Hematopoietic multipotent progenitor cell treated with erythropoietin and hydrocortisone succinate and interleukin-3 and kit ligand, for 17 days (in vitro differentiated cells): ENCODE data around the gene GRK2.

Experiments
- DNase-seq: peaks from one replicate; pipeline ENCODE4 v3.0.0-alpha.2; 2015; ENCODE audit warnings: low spot score

GRK2 gene

DNA sequence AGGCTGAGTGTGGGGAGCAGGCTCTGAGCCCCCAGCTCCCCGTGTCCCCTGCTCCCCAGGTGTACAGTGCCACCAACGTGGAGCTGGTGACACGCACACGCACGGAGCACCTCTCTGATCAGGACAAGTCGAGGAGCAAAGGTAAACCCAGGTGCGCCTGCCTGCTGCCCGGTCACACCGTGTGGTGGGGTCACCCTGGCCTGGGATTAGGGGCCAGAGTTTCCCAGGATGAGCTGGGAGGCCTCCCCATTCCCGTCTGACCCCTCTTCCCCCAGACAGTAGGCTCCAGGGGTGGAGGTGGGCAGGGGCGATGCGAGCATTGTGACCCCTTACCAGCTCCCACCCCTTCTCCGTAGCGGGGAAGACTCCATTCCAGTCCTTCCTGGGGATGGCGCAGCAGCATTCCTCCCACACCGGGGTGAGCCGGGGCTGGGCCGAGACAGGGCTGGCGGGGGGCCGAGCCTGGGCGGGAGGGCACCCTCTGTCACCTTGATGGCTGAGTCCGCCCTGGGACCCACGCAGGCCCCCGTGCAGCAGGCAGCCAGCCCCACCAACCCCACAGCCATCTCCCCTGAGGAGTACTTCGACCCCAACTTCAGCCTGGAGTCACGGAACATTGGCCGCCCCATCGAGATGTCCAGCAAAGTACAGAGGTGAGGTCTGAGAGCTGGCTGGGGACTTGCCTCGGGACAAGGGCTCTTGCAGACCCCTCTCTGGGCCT lies 33.4 kb downstream of the GRK2 start:
- DNase-seq = no peak

DNA sequence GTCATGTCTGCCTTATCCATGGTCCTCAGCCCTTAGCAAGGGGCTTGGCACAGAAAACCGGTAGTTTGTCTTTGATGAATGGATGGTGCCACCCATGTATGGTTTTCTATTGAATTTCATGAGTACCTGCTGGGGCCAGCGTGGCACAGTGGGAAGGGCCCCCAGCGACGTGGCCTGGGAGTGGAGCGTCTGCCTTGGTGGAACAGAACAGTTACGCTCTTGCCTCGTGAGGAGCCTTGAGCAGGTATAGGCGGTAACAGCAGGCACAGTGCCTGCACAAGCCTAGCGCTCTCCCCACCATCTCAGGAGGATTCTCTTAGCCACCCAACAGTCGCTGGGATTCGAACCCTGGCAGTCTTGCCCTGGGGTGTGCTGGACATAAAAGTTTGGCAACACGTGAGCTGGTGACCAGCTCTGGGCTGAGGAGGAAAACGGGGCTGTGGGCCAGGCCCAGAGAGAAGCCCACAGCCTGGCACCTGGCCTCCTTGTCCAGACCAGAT lies 34.0 kb downstream of the GRK2 start:
- DNase-seq = no peak

DNA sequence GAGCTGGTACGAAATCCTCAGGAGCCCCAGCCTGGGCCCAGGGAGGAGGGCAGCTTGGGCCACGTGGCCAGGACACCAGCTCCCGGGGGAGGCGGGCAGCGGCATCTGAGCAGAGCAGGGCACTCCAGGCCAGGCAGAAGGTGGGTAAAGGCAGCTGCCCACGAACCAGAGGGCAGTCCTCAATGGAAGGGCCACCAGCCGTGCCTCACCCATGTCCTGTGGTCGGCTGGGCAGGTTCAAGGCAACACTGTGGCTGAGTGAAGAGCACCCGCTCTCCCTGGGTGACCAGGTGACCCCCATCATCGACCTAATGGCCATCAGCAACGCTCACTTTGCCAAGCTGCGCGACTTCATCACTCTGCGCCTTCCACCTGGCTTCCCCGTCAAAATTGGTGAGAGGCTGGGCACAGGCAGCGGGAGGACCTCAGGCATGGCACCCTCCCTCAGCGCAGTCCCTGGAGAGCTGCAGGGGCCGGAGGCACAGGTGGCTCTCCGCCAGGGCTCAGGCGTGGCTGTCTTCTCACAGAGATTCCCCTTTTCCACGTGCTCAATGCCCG lies 34.6 kb downstream of the GRK2 start:
- no peak for DNase-seq

DNA sequence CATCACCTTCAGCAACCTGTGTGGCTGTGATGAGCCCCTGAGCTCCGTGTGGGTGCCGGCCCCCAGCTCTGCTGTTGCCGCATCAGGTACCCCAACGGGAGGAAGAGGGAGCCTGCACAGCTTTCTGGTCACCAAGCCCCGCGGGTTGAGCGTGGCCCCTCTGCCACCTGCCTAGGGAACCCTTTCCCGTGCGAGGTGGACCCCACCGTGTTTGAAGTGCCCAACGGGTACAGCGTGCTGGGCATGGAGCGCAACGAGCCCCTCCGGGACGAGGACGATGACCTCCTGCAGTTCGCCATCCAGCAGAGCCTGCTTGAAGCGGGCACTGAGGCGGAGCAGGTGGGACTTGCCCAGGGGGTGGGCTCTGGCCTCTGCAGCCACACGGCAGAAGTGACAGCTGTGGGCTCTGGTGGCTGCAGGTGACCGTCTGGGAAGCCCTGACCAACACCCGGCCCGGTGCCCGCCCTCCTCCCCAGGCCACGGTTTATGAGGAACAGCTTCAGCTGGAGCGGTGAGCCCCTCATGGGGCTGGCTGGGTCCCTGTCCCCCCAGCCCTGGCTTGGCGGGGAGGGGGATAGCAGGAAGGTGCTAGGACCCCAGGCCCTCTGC lies 35.1 kb downstream of the GRK2 start:
- DNase-seq = no peak

DNA sequence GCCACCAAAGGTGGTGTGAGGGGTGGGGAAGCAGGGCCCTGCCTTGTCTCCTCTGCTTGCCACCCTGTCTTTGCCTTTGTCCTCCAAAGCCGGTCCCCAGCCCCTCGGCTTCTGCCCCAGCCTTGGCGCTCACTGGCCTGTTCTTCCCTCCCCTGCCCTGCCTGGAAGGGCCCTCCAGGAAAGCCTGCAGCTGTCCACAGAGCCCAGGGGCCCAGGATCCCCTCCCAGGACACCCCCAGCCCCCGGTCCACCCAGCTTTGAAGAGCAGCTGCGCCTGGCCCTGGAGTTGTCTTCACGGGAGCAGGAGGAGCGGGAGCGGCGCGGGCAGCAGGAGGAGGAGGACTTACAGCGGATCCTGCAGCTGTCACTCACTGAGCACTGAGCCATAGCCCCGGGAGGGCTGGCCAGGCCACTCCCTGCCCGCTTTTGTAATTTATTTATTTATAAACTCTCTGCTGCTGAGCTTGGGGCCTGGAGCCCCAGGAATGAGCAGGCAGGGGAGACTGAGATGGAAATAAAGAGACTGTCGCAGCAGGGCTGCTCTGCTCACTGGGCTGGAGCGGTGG lies 35.8 kb downstream of the GRK2 start:
- DNase-seq = no peak

DNA sequence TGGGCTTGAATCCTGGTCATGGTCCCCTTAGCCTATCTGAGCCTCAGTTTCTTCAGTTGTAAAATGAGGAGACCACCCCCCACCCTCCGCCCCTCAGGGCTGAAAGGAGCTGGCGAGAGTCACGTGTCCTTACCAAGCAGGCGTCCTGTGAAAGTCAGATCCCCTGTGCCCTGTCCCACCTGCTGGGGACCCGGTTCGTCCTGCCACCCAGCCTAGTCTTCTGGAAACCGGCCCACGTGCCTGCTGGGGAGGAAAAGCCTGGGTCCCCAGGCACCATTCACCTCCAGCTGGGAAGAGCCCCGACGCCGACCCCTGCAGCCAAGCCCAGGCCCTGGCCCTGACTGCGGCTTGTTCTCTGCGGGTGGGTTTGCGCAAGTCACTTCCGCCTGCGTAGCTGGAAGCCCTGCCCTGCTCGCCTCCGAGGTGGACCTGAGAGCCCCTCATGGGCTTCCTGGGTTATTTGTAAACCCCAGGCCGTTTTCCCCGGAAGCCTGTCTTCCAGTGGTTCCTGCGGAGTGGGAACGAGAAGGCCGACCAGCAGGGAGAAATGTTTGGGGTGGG lies 36.4 kb downstream of the GRK2 start:
- no peak for DNase-seq

DNA sequence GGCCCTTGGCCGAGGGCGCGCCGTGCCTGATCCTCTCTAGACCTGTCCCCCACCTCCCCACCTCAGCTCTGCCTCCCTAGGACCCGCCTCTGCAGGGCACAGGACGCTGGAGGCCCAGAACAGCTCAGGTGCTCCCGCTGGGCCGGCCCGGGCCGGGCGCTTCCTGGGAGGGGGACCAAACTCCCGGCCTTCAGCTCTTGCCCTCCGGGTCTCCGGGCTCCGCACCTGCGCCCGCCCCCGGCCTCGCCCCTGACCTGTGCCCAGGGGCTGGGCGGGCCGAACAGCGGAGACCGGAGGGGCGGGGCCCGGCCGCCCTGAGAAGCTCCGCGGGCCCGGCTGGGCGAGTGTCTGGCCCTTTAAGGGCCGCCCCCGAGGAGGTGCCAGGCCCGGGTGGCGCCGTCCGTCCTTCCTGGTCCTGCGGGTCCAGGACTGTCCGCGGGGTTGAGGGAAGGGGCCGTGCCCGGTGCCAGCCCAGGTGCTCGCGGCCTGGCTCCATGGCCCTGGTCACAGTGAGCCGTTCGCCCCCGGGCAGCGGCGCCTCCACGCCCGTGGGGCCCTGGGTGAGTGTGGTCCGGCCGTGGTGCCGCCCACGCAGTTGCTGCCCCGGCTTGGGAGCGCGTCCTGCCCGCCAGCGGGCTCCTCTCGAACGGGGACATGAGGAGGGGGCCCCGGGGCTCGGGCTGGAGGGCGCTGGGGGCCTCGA lies 37.0 kb downstream of the GRK2 start, which contains the start of gene SSH3:
TSS of gene SSH3 (plus strand) at position 399 of the 703 bp plus-strand sequence. CDS start at position 495, 96 bp downstream.
- peak; percentile 55 for DNase-seq

DNA sequence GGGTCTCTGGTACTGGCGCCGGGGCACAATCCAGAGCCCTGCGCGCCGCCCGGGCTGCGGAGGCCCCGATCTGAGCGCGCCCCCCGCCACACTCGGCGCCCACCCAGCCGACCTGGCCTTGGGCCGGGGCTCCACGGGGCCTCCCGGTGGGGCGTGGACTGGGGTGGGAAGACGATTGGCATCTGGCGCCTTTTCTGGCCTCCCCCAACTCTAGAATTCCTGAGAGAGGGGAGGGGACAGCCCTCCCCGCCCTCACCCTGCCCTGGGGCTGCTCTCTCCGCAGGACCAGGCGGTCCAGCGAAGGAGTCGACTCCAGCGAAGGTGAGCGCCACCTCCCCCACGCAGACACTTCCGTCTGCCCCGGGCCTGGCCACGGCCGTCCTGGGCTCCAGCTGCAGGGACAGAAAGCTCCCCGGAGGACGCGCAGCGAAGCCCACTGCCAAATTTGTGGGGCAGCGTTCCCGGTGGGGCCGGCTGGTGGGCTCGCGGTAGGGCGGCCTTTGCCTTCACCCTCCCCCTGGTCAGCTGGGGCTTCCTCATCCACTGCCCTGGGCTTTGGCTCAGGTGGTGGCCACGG lies 37.6 kb downstream of the GRK2 start:
- DNase-seq = no peak

DNA sequence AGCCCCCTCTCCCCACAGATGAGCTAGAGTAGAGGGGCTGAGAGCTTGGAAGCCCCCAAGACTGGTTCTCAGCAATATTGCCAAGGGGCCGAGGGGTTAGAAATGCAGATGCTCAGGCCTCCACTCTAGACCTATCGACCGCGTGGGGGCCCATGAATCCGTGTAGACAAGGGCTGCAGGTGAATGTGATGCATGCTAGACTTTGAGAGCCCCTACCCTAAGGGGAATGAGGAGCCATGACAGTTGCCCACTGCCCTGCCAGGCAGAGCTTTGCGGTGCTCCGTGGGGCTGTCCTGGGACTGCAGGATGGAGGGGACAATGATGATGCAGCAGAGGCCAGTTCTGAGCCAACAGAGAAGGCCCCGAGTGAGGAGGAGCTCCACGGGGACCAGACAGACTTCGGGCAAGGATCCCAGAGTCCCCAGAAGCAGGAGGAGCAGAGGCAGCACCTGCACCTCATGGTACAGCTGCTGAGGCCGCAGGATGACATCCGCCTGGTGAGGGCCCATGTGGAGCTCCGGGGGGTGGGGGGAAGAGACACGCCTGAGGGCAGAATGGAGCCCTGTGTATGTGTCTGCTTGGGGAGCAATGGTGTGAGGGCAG lies 38.3 kb downstream of the GRK2 start:
- no peak for DNase-seq

DNA sequence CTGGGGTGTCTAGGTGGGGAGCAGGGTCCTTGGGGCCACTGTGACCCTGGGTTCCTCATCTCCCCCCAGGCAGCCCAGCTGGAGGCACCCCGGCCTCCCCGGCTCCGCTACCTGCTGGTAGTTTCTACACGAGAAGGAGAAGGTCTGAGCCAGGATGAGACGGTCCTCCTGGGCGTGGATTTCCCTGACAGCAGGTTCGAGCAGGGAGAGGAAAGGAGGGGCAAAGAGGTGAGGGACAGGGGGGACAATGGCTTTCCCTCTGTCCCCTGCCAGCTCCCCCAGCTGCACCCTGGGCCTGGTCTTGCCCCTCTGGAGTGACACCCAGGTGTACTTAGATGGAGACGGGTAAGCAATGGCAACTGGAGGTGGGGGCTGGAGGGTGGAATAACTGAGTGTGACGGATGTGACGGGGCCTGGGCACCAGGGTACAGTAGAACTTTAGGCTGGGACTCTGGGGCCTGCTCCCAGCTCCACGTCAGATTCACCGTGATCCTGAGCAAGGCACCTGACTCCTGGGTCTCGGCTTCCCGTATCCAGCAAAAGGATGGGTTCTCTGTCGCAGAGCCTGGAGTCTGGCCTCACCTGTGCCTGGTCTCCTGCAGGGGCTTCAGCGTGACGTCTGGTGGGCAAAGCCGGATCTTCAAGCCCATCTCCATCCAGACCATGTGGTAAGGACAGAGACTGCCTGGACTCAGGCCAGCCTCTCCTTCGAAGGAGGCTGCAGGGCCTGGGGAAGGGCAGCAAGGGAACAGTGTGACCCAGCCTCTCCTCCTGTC lies 40.7 kb downstream of the GRK2 start:
- no peak for DNase-seq

DNA sequence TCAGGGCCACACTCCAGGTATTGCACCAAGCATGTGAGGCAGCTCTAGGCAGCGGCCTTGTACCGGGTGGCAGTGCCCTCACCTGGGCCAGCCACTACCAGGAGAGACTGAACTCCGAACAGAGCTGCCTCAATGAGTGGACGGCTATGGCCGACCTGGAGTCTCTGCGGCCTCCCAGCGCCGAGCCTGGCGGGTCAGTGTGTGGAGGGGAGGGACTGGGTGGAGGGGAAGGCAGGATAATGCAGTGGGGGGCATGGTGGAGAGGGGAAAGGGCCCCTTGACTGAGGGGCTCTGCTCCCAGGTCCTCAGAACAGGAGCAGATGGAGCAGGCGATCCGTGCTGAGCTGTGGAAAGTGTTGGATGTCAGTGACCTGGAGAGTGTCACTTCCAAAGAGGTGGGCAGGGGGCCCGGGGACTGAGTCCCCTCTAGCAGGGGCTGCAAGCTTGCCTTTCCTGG lies 41.3 kb downstream of the GRK2 start:
- DNase-seq = no peak

DNA sequence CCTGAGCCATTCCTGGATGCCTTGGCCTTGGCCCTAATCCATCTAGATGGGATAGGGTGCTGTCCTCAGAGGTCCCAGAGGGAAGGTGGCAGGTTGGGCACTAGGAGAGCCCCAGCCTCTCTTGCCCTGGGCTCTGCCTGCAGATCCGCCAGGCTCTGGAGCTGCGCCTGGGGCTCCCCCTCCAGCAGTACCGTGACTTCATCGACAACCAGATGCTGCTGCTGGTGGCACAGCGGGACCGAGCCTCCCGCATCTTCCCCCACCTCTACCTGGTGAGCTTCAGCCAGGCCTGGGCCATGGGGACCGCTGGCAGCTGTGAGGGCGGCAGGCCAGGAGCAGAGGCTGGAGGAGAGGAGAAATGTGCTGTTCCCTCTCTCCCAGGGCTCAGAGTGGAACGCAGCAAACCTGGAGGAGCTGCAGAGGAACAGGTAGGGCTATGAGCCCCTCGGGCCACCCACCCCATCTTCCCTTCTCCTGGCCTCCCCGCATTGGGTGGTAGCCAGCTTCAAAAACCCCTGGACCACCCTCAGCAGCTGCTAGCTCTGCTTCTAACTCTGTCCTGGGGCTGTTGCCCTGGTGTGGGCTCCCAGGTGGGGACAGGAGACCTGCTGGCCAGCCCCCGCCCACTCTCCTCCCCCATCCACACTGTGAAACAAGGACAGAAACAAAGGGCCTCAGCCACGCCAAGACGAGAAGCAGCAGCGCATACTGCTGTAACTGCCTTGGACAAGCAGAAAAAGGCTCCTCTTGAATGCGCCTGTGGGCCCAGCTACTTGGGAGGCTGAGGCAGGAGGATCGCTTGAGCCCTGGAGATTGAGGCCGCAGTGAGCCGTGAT lies 42.0 kb downstream of the GRK2 start:
- no peak for DNase-seq

DNA sequence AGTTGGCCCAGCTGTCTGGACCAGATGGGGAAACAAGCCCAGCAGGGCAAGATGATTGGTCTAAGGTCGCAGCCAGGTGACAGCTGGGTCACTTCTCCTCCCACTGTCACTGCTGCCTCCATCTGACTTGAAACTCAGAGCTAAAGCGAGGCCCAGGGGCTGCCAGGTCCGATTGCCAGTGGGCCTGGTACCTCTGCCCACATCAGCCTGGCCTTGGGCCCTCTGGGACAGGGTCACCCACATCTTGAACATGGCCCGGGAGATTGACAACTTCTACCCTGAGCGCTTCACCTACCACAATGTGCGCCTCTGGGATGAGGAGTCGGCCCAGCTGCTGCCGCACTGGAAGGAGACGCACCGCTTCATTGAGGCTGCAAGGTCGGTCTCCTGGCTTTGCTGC lies 42.9 kb downstream of the GRK2 start:
- DNase-seq = no peak

DNA sequence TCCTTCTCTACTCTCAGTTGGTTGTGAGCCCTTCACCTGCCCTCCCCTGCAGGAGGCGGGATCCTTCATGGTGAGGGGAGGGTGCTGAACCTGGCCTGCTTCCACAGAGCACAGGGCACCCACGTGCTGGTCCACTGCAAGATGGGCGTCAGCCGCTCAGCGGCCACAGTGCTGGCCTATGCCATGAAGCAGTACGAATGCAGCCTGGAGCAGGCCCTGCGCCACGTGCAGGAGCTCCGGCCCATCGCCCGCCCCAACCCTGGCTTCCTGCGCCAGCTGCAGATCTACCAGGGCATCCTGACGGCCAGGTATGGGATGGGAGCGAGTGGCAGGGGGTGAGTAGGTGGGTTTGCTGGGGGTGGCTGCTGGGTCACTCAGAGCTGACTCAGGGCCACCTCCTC lies 43.4 kb downstream of the GRK2 start:
- no peak for DNase-seq

DNA sequence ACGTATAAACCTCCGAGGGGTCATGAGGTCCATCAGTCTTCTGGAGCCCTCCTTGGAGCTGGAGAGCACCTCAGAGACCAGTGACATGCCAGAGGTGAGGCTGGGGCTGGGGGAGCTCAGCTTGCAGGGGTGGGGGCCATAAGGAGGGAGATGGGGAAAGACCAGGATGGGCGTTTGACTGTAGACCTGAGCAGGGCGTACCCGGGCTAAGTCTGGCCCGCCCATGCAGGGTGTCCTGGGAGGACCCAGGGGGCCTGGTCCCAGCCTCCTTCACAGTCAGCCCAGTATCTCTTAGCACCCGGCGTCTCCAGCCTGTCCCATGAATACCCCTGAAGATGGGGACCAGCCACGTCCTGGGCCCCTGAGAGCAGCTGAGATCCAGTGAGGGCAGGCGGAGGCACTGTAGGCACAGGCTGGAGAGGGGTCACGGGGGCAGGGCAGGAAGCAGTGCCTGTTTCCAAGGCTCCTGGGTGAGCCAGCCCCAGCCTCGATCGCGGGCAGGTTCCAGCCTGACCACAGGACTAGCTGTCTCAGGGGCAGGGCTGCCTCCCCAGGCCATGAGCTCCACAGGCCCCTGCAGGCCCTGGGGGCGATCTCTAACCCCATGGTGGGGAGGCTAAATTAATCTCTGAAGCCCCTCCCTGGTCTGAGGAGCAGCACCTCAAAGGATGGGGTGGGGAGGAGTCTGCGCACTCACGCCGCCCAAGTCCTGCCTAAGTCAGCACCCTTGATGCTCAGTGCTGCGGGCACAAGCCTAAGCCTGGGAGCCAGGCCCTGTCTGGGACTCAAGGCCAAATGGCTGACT lies 44.2 kb downstream of the GRK2 start:
- DNase-seq = no peak

DNA sequence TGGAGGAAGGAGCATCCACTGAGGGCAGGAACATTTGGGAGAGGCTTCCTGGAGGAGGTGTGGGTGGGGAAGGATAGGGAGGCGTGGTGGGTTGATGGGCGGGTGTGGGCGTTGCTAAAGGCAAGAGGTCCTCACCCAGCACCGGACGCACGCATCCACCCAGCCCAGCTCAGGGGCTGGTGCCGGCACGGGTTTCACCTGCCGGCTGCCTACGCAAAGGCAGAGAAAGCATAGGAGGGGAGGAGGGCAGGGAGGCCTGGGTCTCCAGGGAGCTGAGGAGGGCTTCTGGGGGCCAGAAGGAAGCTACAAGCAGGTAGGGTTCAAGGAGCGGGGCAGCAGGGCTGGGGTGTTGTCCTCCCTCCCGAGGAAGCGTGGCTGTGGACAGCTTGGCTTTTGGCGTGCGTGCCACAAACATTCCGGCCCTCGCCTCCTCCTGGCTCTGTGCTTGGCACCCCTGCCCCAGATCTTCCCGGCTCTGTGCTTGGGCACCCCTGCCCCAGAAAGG lies 44.8 kb downstream of the GRK2 start:
- DNase-seq = no peak

DNA sequence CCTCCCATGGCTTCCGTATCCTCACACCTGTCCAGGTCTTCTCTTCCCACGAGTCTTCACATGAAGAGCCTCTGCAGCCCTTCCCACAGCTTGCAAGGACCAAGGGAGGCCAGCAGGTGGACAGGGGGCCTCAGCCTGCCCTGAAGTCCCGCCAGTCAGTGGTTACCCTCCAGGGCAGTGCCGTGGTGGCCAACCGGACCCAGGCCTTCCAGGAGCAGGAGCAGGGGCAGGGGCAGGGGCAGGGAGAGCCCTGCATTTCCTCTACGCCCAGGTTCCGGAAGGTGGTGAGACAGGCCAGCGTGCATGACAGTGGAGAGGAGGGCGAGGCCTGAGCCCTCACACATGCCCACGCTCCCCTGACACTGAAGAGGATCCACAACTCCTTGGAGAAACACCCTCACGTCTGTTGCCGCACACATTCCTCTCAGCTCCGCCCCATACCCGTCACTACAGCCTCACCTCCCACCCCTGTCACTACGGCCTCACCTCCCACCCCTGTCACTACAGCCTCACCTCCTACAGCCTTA lies 45.3 kb downstream of the GRK2 start:
- DNase-seq = no peak
